ENCODE measurements around the gene PODNL1.

The PODNL1 gene

GRCh38 chr19:13984186-13984585, 46.0 kb upstream of the PODNL1 start:
- no peak for TF ChIP-seq CTCF (IDR thresholded peaks at IDR 0.05; ENCODE audit: borderline replicate concordance, control extremely low read depth, extremely low read depth, insufficient read depth, missing control alignments)
- DNase-seq (ENCODE audit: low spot score) = no peak
- in situ Hi-C loops (cut with MboI; ENCODE audit: low sequenced_read_pairs, unreplicated experiment) = no loop called here

GRCh38 chr19:13983213-13983889, 45.1 kb upstream of the PODNL1 start:
- in situ Hi-C loops (cut with MboI; ENCODE audit: low sequenced_read_pairs, unreplicated experiment) = no loop called here
- no peak for TF ChIP-seq CTCF (IDR thresholded peaks at IDR 0.05; ENCODE audit: borderline replicate concordance, control extremely low read depth, extremely low read depth, insufficient read depth, missing control alignments)
- DNase-seq (ENCODE audit: low spot score) = no peak

GRCh38 chr19:13982773-13983172, 44.6 kb upstream of the PODNL1 start:
- no peak for TF ChIP-seq CTCF (IDR thresholded peaks at IDR 0.05; ENCODE audit: borderline replicate concordance, control extremely low read depth, extremely low read depth, insufficient read depth, missing control alignments)
- no peak for DNase-seq (ENCODE audit: low spot score)
- in situ Hi-C loops (cut with MboI; ENCODE audit: low sequenced_read_pairs, unreplicated experiment) = no loop called here

- no peak for DNase-seq (ENCODE audit: low spot score)
- no peak for TF ChIP-seq CTCF (IDR thresholded peaks at IDR 0.05; ENCODE audit: borderline replicate concordance, control extremely low read depth, extremely low read depth, insufficient read depth, missing control alignments)
- in situ Hi-C loops (cut with MboI; ENCODE audit: low sequenced_read_pairs, unreplicated experiment) = no loop called here
Measured at GRCh38 chr19:13981988-13982501, 43.8 kb upstream of the PODNL1 start.

GRCh38 chr19:13981467-13981866, 43.2 kb upstream of the PODNL1 start:
- DNase-seq (ENCODE audit: low spot score) = no peak
- in situ Hi-C loops (cut with MboI; ENCODE audit: low sequenced_read_pairs, unreplicated experiment) = no loop called here
- TF ChIP-seq CTCF (IDR thresholded peaks at IDR 0.05; ENCODE audit: borderline replicate concordance, control extremely low read depth, extremely low read depth, insufficient read depth, missing control alignments) = no peak

GRCh38 chr19:13981021-13981420, 42.8 kb upstream of the PODNL1 start:
- in situ Hi-C loops (cut with MboI; ENCODE audit: low sequenced_read_pairs, unreplicated experiment) = no loop called here
- TF ChIP-seq CTCF (IDR thresholded peaks at IDR 0.05; ENCODE audit: borderline replicate concordance, control extremely low read depth, extremely low read depth, insufficient read depth, missing control alignments) = no peak
- no peak for DNase-seq (ENCODE audit: low spot score)
